Testis (tissue), 3 donors: ENCODE results near the gene MXD4. TPM values are rescaled to one million over a fixed set of nuclear protein-coding genes. Genes with fewer than 3 reads are reported as not detected.

ENCODE experiments used
- DNase-seq: peaks from one replicate; pipeline ENCODE4 v3.0.0-alpha.2; 2019
- H3K27ac ChIP-seq, 2 donors: fragments of 200-600 bp; sonication (generic); one replicate each; pipeline ENCODE4 v1.5.1; 2019
- H3K27me3 ChIP-seq: fragments of 200-600 bp; sonication (generic); one replicate; pipeline ENCODE4 v1.5.1; 2019
- H3K36me3 ChIP-seq: fragments of 200-600 bp; sonication (generic); one replicate; pipeline ENCODE4 v1.5.1; 2017; ENCODE audit warnings: low read depth; ENCODE audit errors: missing control alignments
- H3K4me1 ChIP-seq: fragments of 200-600 bp; sonication (generic); one replicate; pipeline ENCODE4 v1.5.1; 2019
- H3K4me3 ChIP-seq, 2 donors: fragments of 200-600 bp; sonication (generic); one replicate each; pipeline ENCODE4 v1.5.1; 2017 to 2019
- H3K9me3 ChIP-seq: fragments of 200-600 bp; sonication (generic); one replicate; pipeline ENCODE4 v1.5.1; 2017
- CTCF ChIP-seq, 3 experiments: fragments of 450-650 bp in 2 of 3; fragments of 200-600 bp in 1 of 3; sonication (generic) in 1 of 3; IDR thresholded peaks; one replicate each; pipeline ENCODE4 v1.5.1; 2016 to 2019; ENCODE audit warnings: antibody characterized with exemption in 3 of 3, mild to moderate bottlenecking in 2 of 3, moderate library complexity in 1 of 3
- POLR2A ChIP-seq: fragments of 450-650 bp; IDR thresholded peaks from one replicate; pipeline ENCODE4 v1.6.1; 2017; ENCODE audit warnings: antibody characterized with exemption, mild to moderate bottlenecking, moderate library complexity
- whole genome bisulfite sequencing, 2 donors: methylation state at CpG; one replicate each; pipeline ENCODE4 v1.1.5; 2018; 5-methylcytosine and 5-hydroxymethylcytosine counted together
- intact Hi-C: fragments of 100-400 bp; cut with DNase I; formaldehyde crosslinking; loops from one replicate; pipeline ENCODE4 v1.15.1; 2023; ENCODE audit warnings: low total_unique reads
- polyA plus RNA-seq: library from polyadenylated mRNA; stranded (reverse); fragments of 350-450 nt; fragmentation: Illumina TruSeq; extraction: RNeasy Lipid Tissue Mini Kit (QIAGEN cat#74804); gene quantifications from one replicate; pipeline ENCODE4 v1.2.3, GENCODE V29; 2014; ENCODE audit warnings: low read depth, low replicate concordance; ENCODE audit not compliant: insufficient read depth
- total RNA-seq, 2 donors: library from RNA; depleted of rRNA; stranded (reverse); fragments of >200 nt; gene quantifications; one replicate each; pipeline ENCODE4 v1.2.3, GENCODE V29; 2016

The MXD4 gene
- total and polyA plus RNA-seq, 3 donors from 2014 or later, result 51.6 to 76.4 (median 73.8) TPM

GRCh38 chr4:2269618-2270163, 7.8 kb upstream of the MXD4 start:
- TF ChIP-seq POLR2A (no peak), CTCF (IDR thresholded peaks at IDR 0.05) (no peak)
- intact Hi-C loops, result no loop called here
- DNase-seq, result no peak

DNA sequence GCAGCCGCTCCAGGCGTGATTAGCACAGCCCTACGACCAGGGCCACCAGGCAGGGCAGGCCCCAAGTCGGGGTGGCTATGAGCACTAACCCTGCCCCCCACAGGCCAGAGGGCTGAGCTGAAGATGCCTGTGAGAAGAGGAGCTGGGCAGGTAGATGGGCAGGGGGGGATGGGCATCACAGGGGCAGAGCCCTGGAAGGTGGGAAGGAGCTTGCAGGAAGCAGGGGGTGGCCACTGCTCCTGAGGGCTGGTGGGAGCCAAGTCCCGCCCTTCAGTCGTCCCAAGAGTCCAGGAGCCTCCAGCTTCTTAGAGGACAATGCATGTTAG, 7.3 kb upstream of the MXD4 start:
- no peak for DNase-seq
- peaks cover 21% of the 10 kb centered on the region for H3K4me1 ChIP-seq
- H3K27ac ChIP-seq, result no peak overlapping the region
- intact Hi-C loops, result no loop called here
- no peaks in the 10 kb centered on the region for H3K36me3 ChIP-seq
- WGBS, 2 donors, result 78 to 86% methylated on average over 2 to 6 of the region's 6 CpGs
- no peaks in the 10 kb centered on the region for H3K27me3 ChIP-seq
- TF ChIP-seq CTCF (IDR thresholded peaks at IDR 0.05) (no peak), POLR2A (no peak)
- H3K9me3 ChIP-seq, result no peaks in the 10 kb centered on the region
- H3K4me3 ChIP-seq, result no peak overlapping the region

More at GRCh38 chr4:2269618-2270163, 7.8 kb upstream of the MXD4 start:
- Histone ChIP-seq H3K4me3 (no peak overlapping the region), H3K27ac (no peak overlapping the region), H3K27me3 (no peaks in the 10 kb centered on the region), H3K4me1 (peaks cover 21% of the 10 kb centered on the region), H3K9me3 (no peaks in the 10 kb centered on the region), H3K36me3 (no peaks in the 10 kb centered on the region)
- 80 to 86% methylated on average over 8 to 12 of the region's 12 CpGs for WGBS, 2 donors

DNA sequence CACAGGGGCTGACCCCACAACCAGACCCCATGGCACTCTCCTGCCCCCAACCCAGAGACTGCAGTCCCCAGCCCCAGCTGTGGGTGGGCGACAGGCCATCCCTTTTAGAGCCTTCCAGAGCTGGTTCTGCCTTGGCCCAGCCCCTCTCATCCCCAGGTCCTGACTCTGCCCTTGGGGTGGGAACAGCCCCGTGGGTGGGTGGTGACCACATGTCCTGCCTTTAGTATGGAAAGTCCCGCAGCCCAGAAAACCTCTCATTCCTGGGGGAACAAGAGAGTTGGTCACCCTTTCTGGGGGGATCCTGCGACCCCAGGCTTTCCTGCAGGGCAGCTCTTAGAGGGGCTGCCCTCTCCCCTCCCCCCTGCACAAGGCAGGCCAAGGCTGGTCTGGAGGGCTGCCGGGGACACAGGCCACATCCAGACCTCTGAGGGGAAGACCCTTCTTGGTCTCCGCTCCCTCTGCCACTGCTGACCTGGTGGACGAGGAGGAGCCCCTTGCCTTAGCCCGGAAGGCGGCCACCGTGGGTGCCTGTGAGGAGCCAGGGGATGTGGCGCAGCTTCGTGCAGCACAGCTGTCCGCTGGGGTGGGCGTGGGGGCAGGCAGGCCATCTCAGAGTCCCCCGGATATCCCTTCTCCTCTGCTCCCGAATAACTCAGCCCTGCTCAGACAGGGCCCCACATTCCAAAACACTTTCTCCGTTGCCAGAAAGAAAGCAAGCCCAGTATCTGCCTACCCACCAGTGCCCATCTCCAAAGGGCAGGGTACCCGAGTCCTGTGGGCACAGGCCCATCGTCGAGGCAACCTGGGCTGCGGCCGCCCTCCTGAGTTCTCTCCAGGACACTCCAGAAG, 6.7 kb upstream of the MXD4 start:
- no peaks in the 10 kb centered on the region for H3K36me3 ChIP-seq
- H3K9me3 ChIP-seq, result no peaks in the 10 kb centered on the region
- intact Hi-C loops, result no loop called here
- H3K27me3 ChIP-seq, result no peaks in the 10 kb centered on the region
- TF ChIP-seq POLR2A (no peak), CTCF (IDR thresholded peaks at IDR 0.05) (no peak)
- WGBS, 2 donors, result 68 to 81% methylated on average over 8 to 19 of the region's 22 CpGs
- no peak overlapping the region for H3K4me3 ChIP-seq
- peaks cover 18% of the 10 kb centered on the region for H3K4me1 ChIP-seq
- H3K27ac ChIP-seq, result no peak overlapping the region
- DNase-seq, result no peak

DNA sequence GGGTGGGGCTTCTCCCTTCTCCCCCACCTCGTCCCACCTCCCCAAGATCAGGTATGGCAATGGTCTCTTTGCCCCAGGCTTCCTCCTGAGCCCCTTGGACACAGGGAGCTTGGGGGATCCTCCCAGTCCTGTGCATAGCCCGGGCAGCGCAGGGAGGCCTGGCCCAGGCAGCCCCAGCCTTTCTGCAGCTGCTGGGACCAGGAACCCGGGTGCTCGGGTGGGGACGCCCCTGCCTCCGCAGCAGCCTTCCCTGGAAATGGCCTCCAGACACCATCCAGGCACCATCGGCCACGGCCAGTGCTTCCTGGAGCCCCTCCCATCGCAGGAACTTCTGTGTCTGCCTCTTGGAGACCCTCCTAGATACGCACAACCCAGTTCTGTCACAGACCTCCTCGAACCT, 5.9 kb upstream of the MXD4 start:
- DNase-seq, result no peak
- Histone ChIP-seq H3K27ac (no peak overlapping the region), H3K9me3 (no peaks in the 10 kb centered on the region), H3K27me3 (no peaks in the 10 kb centered on the region), H3K36me3 (no peaks in the 10 kb centered on the region), H3K4me3 (no peak overlapping the region), H3K4me1 (peaks cover 10% of the 10 kb centered on the region)
- 79 to 89% methylated on average over 5 to 6 of the region's 12 CpGs for WGBS, 2 donors
- intact Hi-C loops, result no loop called here
- TF ChIP-seq POLR2A (no peak), CTCF (IDR thresholded peaks at IDR 0.05) (no peak)
